HG02970 (cell line): ENCODE measurements around the gene SELENOK.

Source experiments
- ATAC-seq: cut with Tn5 transposase; IDR thresholded peaks from one replicate; pipeline ENCODE4 v1.9.1; 2021; ENCODE audit warnings: mild to moderate bottlenecking, moderate library complexity, moderate number of reproducible peaks; ENCODE audit not compliant: unreplicated experiment, low FRiP score

SELENOK gene

GRCh38 chr3:53844262-53845102 lies 47.2 kb downstream of the SELENOK start:
- peak; percentile 2 for ATAC-seq

GRCh38 chr3:53843195-53844177 lies 48.2 kb downstream of the SELENOK start:
- peak; percentile 48 for ATAC-seq

GRCh38 chr3:53842436-53843194 lies 49.0 kb downstream of the SELENOK start:
- no peak for ATAC-seq

- ATAC-seq = no peak
Observed at GRCh38 chr3:53841296-53841695, 50.4 kb downstream of the SELENOK start.

GRCh38 chr3:53837331-53837730 lies 54.3 kb downstream of the SELENOK start:
- ATAC-seq = no peak

- ATAC-seq = no peak
Observed at GRCh38 chr3:53836084-53836872, 55.4 kb downstream of the SELENOK start.

GRCh38 chr3:53835257-53835656 lies 56.4 kb downstream of the SELENOK start:
- ATAC-seq = no peak

GRCh38 chr3:53834429-53835095 lies 57.1 kb downstream of the SELENOK start:
- no peak for ATAC-seq
